Upper lobe of right lung (tissue), 1 donor: Measurements from ENCODE around the gene TMEM209. TPM values are rescaled to one million over a fixed set of nuclear protein-coding genes. Genes with fewer than 3 reads are reported as not detected.
A peak's percentile ranks its signal among the peaks of the same experiment; 100 is the strongest.
"Not testable (repeated sequence)": the region's sequence is repeated elsewhere in the genome, so short reads cannot be mapped to it uniquely, and the experiment has no call there.

Experiments
- ATAC-seq: fragments of 200-7000 bp; cut with Tn5 transposase; one replicate; pipeline ENCODE4 v1.9.1; 2020; ENCODE audit warnings: mild to moderate bottlenecking, moderate library complexity
- DNase-seq: peaks from one replicate; pipeline ENCODE4 v3.0.0-alpha.2; 2020
- H3K27ac ChIP-seq: fragments of 200-600 bp; one replicate; pipeline ENCODE4 v1.8.0; 2022
- H3K27me3 ChIP-seq: fragments of 200-600 bp; one replicate; pipeline ENCODE4 v1.8.0; 2022; ENCODE audit warnings: mild to moderate bottlenecking
- H3K36me3 ChIP-seq: fragments of 200-600 bp; one replicate; pipeline ENCODE4 v1.8.0; 2022
- H3K4me1 ChIP-seq: fragments of 200-600 bp; one replicate; pipeline ENCODE4 v1.8.0; 2022
- H3K4me3 ChIP-seq: fragments of 200-600 bp; one replicate; pipeline ENCODE4 v1.8.0; 2022; ENCODE audit warnings: mild to moderate bottlenecking
- H3K9me3 ChIP-seq: fragments of 200-600 bp; one replicate; pipeline ENCODE4 v1.8.0; 2022
- intact Hi-C: fragments of 100-400 bp; cut with DNase I; formaldehyde crosslinking; loops from one replicate; pipeline ENCODE4 v1.11.0; 2022
- long read RNA-seq: library from polyadenylated mRNA; unstranded; transcript quantifications from one replicate; pipeline ENCODE4 v2.0.0, GENCODE V29; 2021
- total RNA-seq: library from RNA; stranded (reverse); fragmentation: NEBNext Ultra II Directional; extraction: Animal tissue kit (Norgen Biotek cat#: 25700); gene quantifications from one replicate; pipeline ENCODE4 v1.2.1, GENCODE V29; 2021
- TF ChIP-seq, protein P1 (sequence below): fragments of 200-600 bp; IDR thresholded peaks from one replicate; pipeline ENCODE4 v1.8.0; 2022; ENCODE audit warnings: antibody characterized with exemption
- donor health status: DM: no; HTN: yes; CAD: no; lungs with severe emphysema.

The TMEM209 gene
- 18.3 TPM for total RNA-seq
- long read RNA-seq, transcript TMEM209-201 (15 exons, 3,545 nt): major isoform, 17 of 24 reads
- long read RNA-seq, partial matches to known transcripts: 5 of 24 reads
- long read RNA-seq, other reads (novel, unspliced or antisense): 2 of 24 reads

- peak within 1 kb of the TSS; percentile 91 for H3K27ac ChIP-seq
- intact Hi-C loops: no loop called here
- peak; percentile 98 for ATAC-seq
Measured at GRCh38 chr7:130205084-130205947, at the start of gene TMEM209. Gene TMEM209 (minus strand): TSS chr7:130205406. CDS start chr7:130205375, 31 bp downstream.

GRCh38 chr7:130254555-130254954 lies 49.3 kb upstream of the TMEM209 start:
- Histone ChIP-seq H3K27ac (no peak overlapping the region), H3K9me3 (peaks cover 6% of the 10 kb centered on the region), H3K27me3 (no peaks in the 10 kb centered on the region), H3K36me3 (no peaks in the 10 kb centered on the region), H3K4me1 (no peaks in the 10 kb centered on the region), H3K4me3 (no peak overlapping the region)
- ATAC-seq: no peak
- DNase-seq: no peak
- TF ChIP-seq, protein P1, sequence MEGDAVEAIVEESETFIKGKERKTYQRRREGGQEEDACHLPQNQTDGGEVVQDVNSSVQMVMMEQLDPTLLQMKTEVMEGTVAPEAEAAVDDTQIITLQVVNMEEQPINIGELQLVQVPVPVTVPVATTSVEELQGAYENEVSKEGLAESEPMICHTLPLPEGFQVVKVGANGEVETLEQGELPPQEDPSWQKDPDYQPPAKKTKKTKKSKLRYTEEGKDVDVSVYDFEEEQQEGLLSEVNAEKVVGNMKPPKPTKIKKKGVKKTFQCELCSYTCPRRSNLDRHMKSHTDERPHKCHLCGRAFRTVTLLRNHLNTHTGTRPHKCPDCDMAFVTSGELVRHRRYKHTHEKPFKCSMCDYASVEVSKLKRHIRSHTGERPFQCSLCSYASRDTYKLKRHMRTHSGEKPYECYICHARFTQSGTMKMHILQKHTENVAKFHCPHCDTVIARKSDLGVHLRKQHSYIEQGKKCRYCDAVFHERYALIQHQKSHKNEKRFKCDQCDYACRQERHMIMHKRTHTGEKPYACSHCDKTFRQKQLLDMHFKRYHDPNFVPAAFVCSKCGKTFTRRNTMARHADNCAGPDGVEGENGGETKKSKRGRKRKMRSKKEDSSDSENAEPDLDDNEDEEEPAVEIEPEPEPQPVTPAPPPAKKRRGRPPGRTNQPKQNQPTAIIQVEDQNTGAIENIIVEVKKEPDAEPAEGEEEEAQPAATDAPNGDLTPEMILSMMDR: no peak
- intact Hi-C loops: no loop called here

More at GRCh38 chr7:130205084-130205947, at the start of gene TMEM209:
- peaks cover 8% of the 10 kb centered on the region for H3K4me1 ChIP-seq
- DNase-seq: peak; percentile 97
- no peaks in the 10 kb centered on the region for H3K9me3 ChIP-seq
- H3K4me3 ChIP-seq: peak within 1 kb of the TSS; percentile 72
- no peaks in the 10 kb centered on the region for H3K27me3 ChIP-seq
- TF ChIP-seq, protein P1: no peak
- H3K36me3 ChIP-seq: peaks cover 34% of the 10 kb centered on the region

DNA sequence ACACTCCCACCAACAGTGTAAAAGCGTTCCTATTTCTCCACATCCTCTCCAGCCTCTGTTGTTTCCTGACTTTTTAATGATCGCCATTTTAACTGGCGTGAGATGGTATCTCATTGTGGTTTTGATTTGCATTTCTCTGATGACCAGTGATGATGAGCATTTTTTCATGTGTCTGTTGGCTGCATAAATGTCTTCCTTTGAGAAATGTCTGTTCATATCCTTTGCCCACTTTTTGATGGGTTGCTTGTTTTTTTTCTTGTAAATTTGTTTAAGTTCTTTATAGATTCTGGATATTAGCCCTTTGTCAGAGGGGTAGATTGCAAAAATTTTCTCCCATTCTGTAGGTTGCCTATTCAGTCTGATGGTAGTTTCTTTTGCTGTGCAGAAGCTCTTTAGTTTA lies 44.4 kb upstream of the TMEM209 start:
- DNase-seq, H3K4me3 ChIP-seq, H3K36me3 ChIP-seq, H3K9me3 ChIP-seq, H3K27ac ChIP-seq, ATAC-seq, H3K27me3 ChIP-seq, H3K4me1 ChIP-seq, intact Hi-C loops: not testable (repeated sequence)

- H3K9me3 ChIP-seq, H3K27me3 ChIP-seq, DNase-seq, H3K4me3 ChIP-seq, H3K36me3 ChIP-seq, ATAC-seq, H3K4me1 ChIP-seq, H3K27ac ChIP-seq, intact Hi-C loops: not testable (repeated sequence)
Measured at GRCh38 chr7:130248842-130249241, 43.6 kb upstream of the TMEM209 start.

DNA sequence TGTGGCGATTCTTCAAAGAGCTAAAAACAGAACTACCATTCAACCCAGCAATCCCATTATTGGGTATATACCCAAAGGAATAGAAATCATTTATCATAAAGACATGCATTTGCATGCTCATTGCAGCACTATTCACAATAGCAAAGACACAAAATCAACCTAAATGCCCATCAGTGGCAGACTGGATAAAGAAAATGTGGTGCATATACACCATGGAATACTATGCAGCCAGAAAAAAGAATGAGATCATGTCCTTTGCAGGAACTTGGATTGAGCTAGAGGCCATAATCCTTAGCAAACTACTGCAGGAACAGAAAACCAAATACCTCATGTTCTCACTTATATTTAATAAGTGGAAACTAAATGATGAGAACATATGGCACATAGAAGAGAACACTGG lies 41.3 kb upstream of the TMEM209 start:
- H3K9me3 ChIP-seq, DNase-seq, H3K27me3 ChIP-seq, ATAC-seq, H3K27ac ChIP-seq, H3K36me3 ChIP-seq, intact Hi-C loops, H3K4me1 ChIP-seq, H3K4me3 ChIP-seq: not testable (repeated sequence)

DNA sequence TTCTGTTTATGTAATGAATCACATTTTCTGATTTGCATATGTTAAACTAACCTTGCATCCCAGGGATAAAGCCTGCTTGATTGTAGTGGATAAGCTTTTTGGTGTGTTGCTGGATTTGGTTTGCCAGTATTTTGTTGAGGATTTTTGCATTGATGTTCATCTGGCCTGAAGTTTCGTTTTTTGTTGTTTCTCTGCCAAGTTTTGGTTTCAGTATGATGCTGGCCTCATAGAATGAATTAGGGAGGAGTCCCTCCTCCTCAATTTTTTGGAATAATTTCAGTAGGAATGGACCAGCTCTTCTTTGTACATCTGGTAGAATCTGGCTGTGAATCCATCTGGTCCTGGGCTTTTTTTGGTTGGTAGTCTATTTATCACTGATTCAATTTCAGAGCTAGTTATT lies 38.3 kb upstream of the TMEM209 start:
- ATAC-seq, DNase-seq, intact Hi-C loops: not testable (repeated sequence)

DNA sequence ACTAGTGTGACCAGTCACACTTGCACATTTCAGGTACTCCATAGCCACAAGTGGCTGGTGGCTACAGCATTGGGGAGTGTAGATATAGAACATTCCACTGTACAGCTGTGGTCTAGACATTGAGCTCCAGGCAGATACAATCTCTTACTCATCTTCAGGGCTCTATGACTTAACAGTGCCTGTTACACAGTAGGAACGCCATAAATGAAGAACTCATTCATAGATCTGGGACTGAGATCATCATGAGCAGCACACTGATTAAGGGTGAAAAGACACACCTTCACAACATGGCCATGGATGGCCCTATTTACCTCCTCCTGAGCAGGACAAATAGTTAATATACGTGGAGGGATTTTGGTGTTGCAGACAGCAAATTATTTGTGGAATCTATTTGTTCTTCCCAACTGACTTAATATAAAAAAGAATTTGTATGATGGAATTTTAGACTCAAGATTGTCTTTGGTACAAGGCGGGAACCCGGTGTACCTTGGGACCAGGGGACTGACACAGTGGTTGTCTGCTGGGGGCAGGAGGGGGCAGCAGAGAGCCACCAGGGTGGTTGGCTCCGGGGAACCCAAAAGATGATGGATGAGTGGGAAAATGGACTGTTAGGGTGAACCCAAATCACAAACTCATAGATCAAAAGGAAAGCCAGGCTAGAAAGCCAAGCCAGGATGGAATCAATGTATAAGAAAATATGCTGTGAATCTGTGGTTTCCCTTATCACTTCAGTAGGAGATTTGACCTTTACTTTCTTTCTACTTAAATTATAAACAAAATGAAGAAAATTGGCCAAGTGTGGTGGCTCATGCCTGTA lies 37.2 kb upstream of the TMEM209 start:
- no peak overlapping the region for H3K27ac ChIP-seq
- H3K36me3 ChIP-seq: no peaks in the 10 kb centered on the region
- TF ChIP-seq, protein P1: peak; percentile 79
- ATAC-seq (peak; percentile 92), DNase-seq (peak; percentile 78)
- no peaks in the 10 kb centered on the region for H3K27me3 ChIP-seq
- no peak overlapping the region for H3K4me3 ChIP-seq
- no peaks in the 10 kb centered on the region for H3K4me1 ChIP-seq
- intact Hi-C loops: no loop called here
- no peaks in the 10 kb centered on the region for H3K9me3 ChIP-seq

More for the DNA sequence above, 38.3 kb upstream of the TMEM209 start:
- not testable (repeated sequence) for H3K4me1 ChIP-seq, H3K9me3 ChIP-seq, H3K4me3 ChIP-seq, H3K36me3 ChIP-seq, H3K27ac ChIP-seq, H3K27me3 ChIP-seq
